Kidney epithelial cell (primary cell): ENCODE results near the gene ADCK1. TPM values are rescaled to one million over a fixed set of nuclear protein-coding genes. Genes with fewer than 3 reads are reported as not detected.
"Not testable (repeated sequence)": the region's sequence is repeated elsewhere in the genome, so short reads cannot be mapped to it uniquely, and the experiment has no call there.

ENCODE experiments used
- DNase-seq: peaks from one replicate; pipeline ENCODE4 v3.0.0-alpha.2; 2010; ENCODE audit warnings: low read depth
- H3K27me3 ChIP-seq: 2 replicates; pipeline ENCODE4 v1.6.0; 2011; ENCODE audit warnings: low read length; ENCODE audit not compliant: control insufficient read depth, insufficient read depth
- H3K36me3 ChIP-seq: 2 replicates; pipeline ENCODE4 v1.5.1; 2011; ENCODE audit warnings: low read length; ENCODE audit not compliant: control insufficient read depth, insufficient read depth
- H3K4me3 ChIP-seq: 2 replicates; pipeline ENCODE4 v1.5.1; 2011; ENCODE audit warnings: low read depth, mild to moderate bottlenecking, control low read depth, low read length
- total RNA-seq: library from RNA; depleted of rRNA; stranded (reverse); fragments of >200 nt; gene quantifications from 2 replicates; pipeline ENCODE4 v1.2.3, GENCODE V29; 2015
- TF ChIP-seq, protein P1 (sequence below): IDR thresholded peaks from 2 replicates; pipeline ENCODE4 v1.5.1; 2011; ENCODE audit warnings: mild to moderate bottlenecking, moderate library complexity, low read length, control low read depth, inconsistent platforms; ENCODE audit not compliant: insufficient read depth, poor library complexity, severe bottlenecking

Gene ADCK1
- total RNA-seq, 1 donor from 2014 or later, result 9.3 TPM

DNA sequence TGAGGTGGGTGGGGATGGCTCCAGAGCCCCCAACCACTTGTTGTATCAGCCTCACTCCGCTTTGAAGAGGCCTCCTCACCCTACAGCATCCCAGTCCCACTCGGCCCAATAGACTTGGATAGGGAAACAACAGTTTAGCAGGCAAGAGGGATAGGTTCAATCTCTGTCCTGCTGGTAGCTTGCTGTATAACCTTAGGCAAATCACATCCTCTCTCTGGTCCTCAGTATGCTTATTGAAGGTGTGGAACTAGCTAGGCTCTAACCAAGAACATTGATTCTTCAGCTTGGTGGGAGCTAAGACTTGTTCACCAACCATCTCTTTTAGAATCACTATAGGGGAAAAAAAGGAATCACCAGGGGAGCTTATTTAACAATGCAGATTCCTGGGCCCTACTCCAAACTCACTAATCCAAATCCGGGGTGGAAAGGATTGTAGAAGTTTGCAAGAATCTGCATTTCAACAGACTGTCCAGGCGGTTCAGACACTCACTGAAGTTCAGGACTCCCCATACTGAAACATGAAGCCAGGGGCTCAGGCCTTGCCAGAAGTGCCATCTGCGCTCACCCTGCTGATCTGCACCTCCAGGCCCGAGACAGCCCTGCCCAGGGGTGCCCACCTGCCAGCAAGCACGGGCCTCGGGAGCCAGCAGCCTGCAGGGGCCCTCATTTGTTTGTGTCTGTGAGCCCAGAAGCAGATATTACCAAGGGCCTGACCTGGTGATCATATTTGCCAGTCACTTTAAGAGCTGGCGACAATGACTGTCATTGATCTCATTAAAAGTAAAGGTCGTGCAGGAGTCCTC is 113.0 kb downstream of the ADCK1 start:
- DNase-seq, result no peak
- Histone ChIP-seq H3K4me3 (no peak overlapping the region), H3K36me3 (no peaks in the 10 kb centered on the region), H3K27me3 (no peaks in the 10 kb centered on the region)
- TF ChIP-seq, protein P1, sequence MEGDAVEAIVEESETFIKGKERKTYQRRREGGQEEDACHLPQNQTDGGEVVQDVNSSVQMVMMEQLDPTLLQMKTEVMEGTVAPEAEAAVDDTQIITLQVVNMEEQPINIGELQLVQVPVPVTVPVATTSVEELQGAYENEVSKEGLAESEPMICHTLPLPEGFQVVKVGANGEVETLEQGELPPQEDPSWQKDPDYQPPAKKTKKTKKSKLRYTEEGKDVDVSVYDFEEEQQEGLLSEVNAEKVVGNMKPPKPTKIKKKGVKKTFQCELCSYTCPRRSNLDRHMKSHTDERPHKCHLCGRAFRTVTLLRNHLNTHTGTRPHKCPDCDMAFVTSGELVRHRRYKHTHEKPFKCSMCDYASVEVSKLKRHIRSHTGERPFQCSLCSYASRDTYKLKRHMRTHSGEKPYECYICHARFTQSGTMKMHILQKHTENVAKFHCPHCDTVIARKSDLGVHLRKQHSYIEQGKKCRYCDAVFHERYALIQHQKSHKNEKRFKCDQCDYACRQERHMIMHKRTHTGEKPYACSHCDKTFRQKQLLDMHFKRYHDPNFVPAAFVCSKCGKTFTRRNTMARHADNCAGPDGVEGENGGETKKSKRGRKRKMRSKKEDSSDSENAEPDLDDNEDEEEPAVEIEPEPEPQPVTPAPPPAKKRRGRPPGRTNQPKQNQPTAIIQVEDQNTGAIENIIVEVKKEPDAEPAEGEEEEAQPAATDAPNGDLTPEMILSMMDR, result no peak

GRCh38 chr14:77914073-77914721 is 114.3 kb downstream of the ADCK1 start:
- TF ChIP-seq, protein P1, result no peak
- Histone ChIP-seq H3K27me3 (no peaks in the 10 kb centered on the region), H3K4me3 (no peak overlapping the region), H3K36me3 (no peaks in the 10 kb centered on the region)
- no peak for DNase-seq

DNA sequence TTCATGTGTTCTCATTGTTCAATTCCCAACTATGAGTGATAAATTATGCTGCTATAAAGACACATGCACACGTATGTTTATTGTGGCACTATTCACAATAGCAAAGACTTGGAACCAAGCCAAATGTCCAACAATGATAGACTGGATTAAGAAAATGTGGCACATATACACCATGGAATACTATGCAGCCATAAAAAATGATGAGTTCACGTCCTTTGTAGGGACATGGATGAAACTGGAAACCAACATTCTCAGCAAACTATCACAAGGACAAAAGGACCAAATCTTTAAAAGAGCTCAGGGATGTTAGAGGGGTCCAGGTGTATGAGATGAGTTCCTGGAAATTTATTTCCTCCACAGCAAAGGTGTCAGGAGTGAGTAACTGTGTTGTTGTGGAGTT is 115.5 kb downstream of the ADCK1 start:
- not testable (repeated sequence) for H3K27me3 ChIP-seq, H3K36me3 ChIP-seq, H3K4me3 ChIP-seq, DNase-seq

DNA sequence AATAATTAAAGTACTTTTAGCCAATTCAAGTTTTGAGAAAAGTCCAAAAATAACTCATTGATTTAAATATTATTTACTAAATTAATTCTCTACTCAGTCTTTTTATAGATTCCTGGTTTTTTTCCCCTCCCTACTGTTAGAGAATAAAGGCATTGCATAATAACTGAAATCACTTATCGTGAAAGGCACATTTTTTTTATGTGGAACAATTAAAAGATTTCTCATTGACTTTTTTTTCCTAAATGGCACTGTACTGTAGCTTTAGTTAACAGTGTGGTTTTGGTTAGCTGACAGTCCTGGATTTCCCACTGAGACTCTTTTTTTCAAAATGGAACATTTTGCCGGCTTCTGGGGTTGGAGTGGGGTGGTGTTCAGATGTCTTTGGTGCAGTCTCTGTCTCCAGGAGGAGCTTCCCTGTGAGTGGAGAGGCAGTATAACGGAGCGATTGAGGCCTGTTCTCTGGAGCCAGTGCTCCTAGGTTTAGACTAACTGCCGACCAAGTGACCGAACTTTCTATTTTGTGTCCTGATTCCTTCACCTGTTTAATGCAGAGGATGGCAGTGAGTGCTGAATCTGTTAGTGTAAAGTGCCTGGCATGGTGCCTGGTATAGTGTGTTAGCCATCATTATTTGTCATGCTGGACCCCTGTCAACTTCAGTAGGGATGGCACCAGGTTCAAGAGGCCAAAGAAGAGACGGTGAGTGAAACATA is 117.7 kb downstream of the ADCK1 start:
- H3K36me3 ChIP-seq, result no peaks in the 10 kb centered on the region
- H3K4me3 ChIP-seq, result no peak overlapping the region
- TF ChIP-seq, protein P1, result no peak
- no peaks in the 10 kb centered on the region for H3K27me3 ChIP-seq
- no peak for DNase-seq

- TF ChIP-seq, protein P1, result no peak
Measured at GRCh38 chr14:77918448-77918847, 118.5 kb downstream of the ADCK1 start.

GRCh38 chr14:77920312-77920711 is 120.4 kb downstream of the ADCK1 start:
- Histone ChIP-seq H3K27me3 (no peaks in the 10 kb centered on the region), H3K4me3 (no peak overlapping the region), H3K36me3 (no peaks in the 10 kb centered on the region)
- TF ChIP-seq, protein P1, result no peak
- no peak for DNase-seq

More at GRCh38 chr14:77918448-77918847, 118.5 kb downstream of the ADCK1 start:
- Histone ChIP-seq H3K4me3 (no peak overlapping the region), H3K27me3 (no peaks in the 10 kb centered on the region), H3K36me3 (no peaks in the 10 kb centered on the region)
- DNase-seq, result no peak
